Glutamatergic neuron (in vitro differentiated cells): ENCODE data around the gene SLC6A3. TPM values are rescaled to one million over a fixed set of nuclear protein-coding genes. Genes with fewer than 3 reads are reported as not detected.

Experiments used
- DNase-seq: peaks from one replicate; pipeline ENCODE4 v3.0.0; 2022
- H3K27ac Mint-ChIP-seq: one replicate; pipeline ENCODE4 v1.8.0; 2020; ENCODE audit warnings: mild to moderate bottlenecking, mixed read lengths, inconsistent platforms; ENCODE audit not compliant: unreplicated experiment
- H3K27me3 Mint-ChIP-seq: one replicate; pipeline ENCODE4 v1.8.0; 2020; ENCODE audit warnings: mild to moderate bottlenecking, moderate library complexity, mixed read lengths, inconsistent platforms; ENCODE audit not compliant: unreplicated experiment
- H3K36me3 Mint-ChIP-seq: one replicate; pipeline ENCODE4 v1.8.0; 2020; ENCODE audit warnings: mild to moderate bottlenecking, mixed read lengths, inconsistent platforms; ENCODE audit not compliant: unreplicated experiment
- H3K4me1 Mint-ChIP-seq: one replicate; pipeline ENCODE4 v1.8.0; 2020; ENCODE audit warnings: mild to moderate bottlenecking, low read depth, mixed read lengths, inconsistent platforms; ENCODE audit not compliant: unreplicated experiment
- H3K4me3 Mint-ChIP-seq: one replicate; pipeline ENCODE4 v1.8.0; 2020; ENCODE audit warnings: mild to moderate bottlenecking, mixed read lengths, inconsistent platforms; ENCODE audit not compliant: unreplicated experiment
- H3K9me3 Mint-ChIP-seq: one replicate; pipeline ENCODE4 v1.8.0; 2020; ENCODE audit warnings: mild to moderate bottlenecking, moderate library complexity, mixed read lengths, inconsistent platforms; ENCODE audit not compliant: unreplicated experiment
- total RNA-seq: library from RNA; stranded (reverse); fragmentation: NEBNext Ultra II Directional; extraction: Animal tissue kit (Norgen Biotek cat#: 25700); gene quantifications from one replicate; pipeline ENCODE4 v1.2.1, GENCODE V29; 2021; ENCODE audit not compliant: unreplicated experiment
- TF ChIP-seq, protein P1 (sequence below): fragments of 200-600 bp; sonication (generic); IDR thresholded peaks from one replicate; pipeline ENCODE4 v1.5.0; 2021; ENCODE audit not compliant: partially characterized antibody, unreplicated experiment

SLC6A3 gene
- total RNA-seq, 1 donor from 2014 or later = 22.4 TPM

DNA sequence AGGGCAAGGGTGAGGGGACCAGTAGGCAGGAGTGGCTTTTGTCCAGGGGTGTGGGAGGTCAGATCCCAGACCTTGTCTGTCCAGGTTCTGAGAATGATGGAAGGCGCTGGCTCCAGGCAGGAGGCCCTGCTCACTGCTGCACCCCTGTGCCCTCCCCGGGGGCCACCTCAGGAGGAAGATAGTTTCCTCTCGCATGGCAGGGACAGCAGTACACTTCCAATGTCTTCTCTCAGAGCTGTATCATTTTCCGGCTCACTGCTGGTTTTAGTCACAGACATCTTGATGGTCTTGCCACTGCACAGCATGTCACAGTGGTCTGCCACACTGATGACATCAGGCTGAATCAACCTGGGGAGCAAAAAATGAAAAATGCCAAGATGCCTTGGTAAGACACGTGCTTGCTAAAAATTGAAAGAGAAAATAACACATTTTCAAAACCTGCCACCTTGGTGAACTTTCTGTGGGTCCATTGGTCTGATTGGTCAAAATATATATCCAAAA, 3.3 kb upstream of the SLC6A3 start:
- Mint-ChIP-seq H3K4me1 (peaks cover 4% of the 10 kb centered on the region), H3K4me3 (no peak overlapping the region), H3K27me3 (peaks cover 13% of the 10 kb centered on the region), H3K36me3 (peaks cover 21% of the 10 kb centered on the region), H3K9me3 (peaks cover 5% of the 10 kb centered on the region), H3K27ac (no peak overlapping the region)
- DNase-seq = no peak
- TF ChIP-seq, protein P1, sequence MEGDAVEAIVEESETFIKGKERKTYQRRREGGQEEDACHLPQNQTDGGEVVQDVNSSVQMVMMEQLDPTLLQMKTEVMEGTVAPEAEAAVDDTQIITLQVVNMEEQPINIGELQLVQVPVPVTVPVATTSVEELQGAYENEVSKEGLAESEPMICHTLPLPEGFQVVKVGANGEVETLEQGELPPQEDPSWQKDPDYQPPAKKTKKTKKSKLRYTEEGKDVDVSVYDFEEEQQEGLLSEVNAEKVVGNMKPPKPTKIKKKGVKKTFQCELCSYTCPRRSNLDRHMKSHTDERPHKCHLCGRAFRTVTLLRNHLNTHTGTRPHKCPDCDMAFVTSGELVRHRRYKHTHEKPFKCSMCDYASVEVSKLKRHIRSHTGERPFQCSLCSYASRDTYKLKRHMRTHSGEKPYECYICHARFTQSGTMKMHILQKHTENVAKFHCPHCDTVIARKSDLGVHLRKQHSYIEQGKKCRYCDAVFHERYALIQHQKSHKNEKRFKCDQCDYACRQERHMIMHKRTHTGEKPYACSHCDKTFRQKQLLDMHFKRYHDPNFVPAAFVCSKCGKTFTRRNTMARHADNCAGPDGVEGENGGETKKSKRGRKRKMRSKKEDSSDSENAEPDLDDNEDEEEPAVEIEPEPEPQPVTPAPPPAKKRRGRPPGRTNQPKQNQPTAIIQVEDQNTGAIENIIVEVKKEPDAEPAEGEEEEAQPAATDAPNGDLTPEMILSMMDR = no peak

- TF ChIP-seq, protein P1 = no peak
- Mint-ChIP-seq H3K9me3 (peaks cover 3% of the 10 kb centered on the region), H3K27me3 (peaks cover 13% of the 10 kb centered on the region), H3K27ac (no peak overlapping the region), H3K4me1 (peaks cover 6% of the 10 kb centered on the region), H3K36me3 (peaks cover 14% of the 10 kb centered on the region), H3K4me3 (no peak overlapping the region)
- DNase-seq = no peak
Observed at GRCh38 chr5:1447671-1448361, 2.6 kb upstream of the SLC6A3 start.

DNA sequence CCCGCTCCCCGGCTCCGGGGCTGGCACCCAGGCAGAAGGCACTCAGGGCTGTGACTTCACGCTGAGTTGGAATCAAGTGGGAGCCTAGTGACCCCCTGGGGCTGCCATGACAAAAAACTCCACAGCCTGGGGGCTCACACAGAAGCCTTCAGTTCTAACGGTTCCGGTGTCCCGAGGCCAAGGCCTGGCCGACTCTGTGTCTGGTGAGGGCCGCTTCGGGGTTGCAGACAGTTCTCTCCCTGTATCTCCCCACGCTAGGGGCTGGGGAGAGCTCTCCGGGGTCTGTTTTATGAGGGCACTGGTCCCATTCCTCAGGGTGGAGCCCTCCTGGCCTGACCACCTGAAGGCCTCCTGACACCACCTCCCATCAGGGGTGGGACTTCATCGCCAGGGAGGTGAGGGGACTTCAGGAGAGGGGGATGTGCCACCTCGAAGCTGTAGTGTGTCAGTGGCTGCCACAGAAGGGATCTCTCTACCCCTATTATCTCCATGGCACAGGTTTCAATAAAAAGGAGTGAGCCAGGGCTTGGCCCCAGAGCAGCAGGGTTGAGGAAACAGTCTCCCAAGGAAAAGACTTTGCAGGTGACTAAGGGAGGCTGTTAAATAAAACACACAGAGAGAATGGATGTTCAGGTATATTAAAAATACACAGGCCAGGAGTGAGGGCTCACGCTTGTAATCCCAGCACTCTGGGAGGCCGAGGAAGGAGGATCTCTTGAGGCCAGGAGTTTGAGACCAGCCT, 1.5 kb upstream of the SLC6A3 start:
- no peak overlapping the region for H3K4me3 Mint-ChIP-seq
- no peak for DNase-seq
- peaks cover 13% of the 10 kb centered on the region for H3K27me3 Mint-ChIP-seq

DNA sequence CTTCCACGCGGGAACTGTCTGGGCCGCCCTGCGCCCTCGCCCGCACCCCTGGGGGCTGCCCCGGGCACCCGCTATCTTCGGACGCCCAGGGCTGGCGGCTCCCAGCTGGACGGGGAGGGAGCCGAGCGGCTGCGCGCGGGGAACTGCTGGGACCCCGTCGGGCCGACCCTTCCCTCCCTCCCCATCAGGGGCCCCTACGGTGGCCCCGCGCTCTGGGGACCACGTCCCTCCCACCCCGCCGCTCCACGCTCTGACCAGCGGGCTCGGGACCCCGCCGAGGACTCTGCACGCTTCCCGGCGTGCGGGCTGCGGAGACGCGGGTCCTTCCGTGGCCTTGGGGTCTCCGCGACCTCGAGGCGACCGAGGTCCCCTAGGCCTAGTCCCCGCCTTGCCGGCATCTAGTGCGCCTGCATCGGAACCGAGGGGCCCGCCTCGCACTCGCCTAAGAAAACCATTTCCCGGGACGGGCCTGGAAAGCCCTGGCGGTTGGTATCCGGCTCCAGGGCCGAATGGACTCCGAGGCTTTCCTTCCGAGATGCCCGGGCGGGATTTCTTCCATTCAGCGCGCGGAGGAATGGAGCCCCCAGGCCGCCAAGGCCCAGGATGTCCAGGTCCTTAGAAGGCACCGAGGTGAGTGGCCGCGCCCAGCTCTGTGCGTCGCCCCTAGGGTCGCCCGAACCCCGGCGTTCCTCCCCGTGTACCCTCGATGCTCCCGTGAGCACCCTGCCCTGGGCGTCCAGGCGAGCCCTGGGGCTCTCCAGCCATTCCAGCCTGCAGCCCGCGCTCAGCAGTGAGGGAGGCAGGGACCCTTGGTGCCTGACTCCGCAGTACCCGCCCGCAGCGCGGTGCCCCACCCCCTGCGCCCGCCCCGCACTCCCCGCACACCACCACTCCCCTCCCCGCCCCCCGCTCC, 705 bp upstream of the SLC6A3 start:
- H3K27ac Mint-ChIP-seq = no peak overlapping the region
- peaks cover 11% of the 10 kb centered on the region for H3K36me3 Mint-ChIP-seq
- TF ChIP-seq, protein P1 = no peak
- DNase-seq = no peak
- H3K9me3 Mint-ChIP-seq = peaks cover 3% of the 10 kb centered on the region
- H3K4me1 Mint-ChIP-seq = peaks cover 6% of the 10 kb centered on the region
- peaks cover 13% of the 10 kb centered on the region for H3K27me3 Mint-ChIP-seq
- no peak overlapping the region for H3K4me3 Mint-ChIP-seq

More for the DNA sequence above, 1.5 kb upstream of the SLC6A3 start:
- Mint-ChIP-seq H3K36me3 (peaks cover 10% of the 10 kb centered on the region), H3K27ac (no peak overlapping the region), H3K9me3 (peaks cover 3% of the 10 kb centered on the region), H3K4me1 (peaks cover 6% of the 10 kb centered on the region)
- TF ChIP-seq, protein P1 = no peak
